ENCODE results near the gene FRG1.
"Not testable (repeated sequence)": the region's sequence is repeated elsewhere in the genome, so short reads cannot be mapped to it uniquely, and the experiment has no call there.

The FRG1 gene

GRCh38 chr4:189940178-189941004, at the start of gene FRG1:
Gene FRG1 (plus strand): TSS chr4:189940872. CDS start chr4:189941010, 138 bp downstream.
- H3K27ac Mint-ChIP-seq (ENCODE audit: low read depth): peak within 1 kb of the TSS; percentile 97
- peak; percentile 96 for ATAC-seq (replicated peaks; ENCODE audit: extremely low read depth, poor library complexity, severe bottlenecking)
- peaks cover 6% of the 10 kb centered on the region for H3K9me3 Mint-ChIP-seq
- H3K27me3 Mint-ChIP-seq: no peaks in the 10 kb centered on the region
- peak within 1 kb of the TSS; percentile 94 for H3K4me3 Mint-ChIP-seq
- peaks cover 35% of the 10 kb centered on the region for H3K4me1 Mint-ChIP-seq
- DNase-seq (ENCODE audit: low spot score in 2 of 2): peak; percentile 96 to 99
- peaks cover 15% of the 10 kb centered on the region for H3K36me3 Mint-ChIP-seq (ENCODE audit: insufficient read depth)

GRCh38 chr4:189897667-189898066, 43.0 kb upstream of the FRG1 start:
- H3K27ac Mint-ChIP-seq (ENCODE audit: low read depth): no peak overlapping the region
- ATAC-seq (replicated peaks; ENCODE audit: extremely low read depth, poor library complexity, severe bottlenecking) (no peak), DNase-seq (ENCODE audit: low spot score in 2 of 2) (no peak)
- no peaks in the 10 kb centered on the region for H3K9me3 Mint-ChIP-seq
- H3K4me3 Mint-ChIP-seq: no peak overlapping the region
- peaks cover 7% of the 10 kb centered on the region for H3K27me3 Mint-ChIP-seq
- H3K4me1 Mint-ChIP-seq: no peaks in the 10 kb centered on the region
- no peaks in the 10 kb centered on the region for H3K36me3 Mint-ChIP-seq (ENCODE audit: insufficient read depth)

- DNase-seq (ENCODE audit: low spot score in 2 of 2); H3K9me3 Mint-ChIP-seq; H3K36me3 Mint-ChIP-seq (ENCODE audit: insufficient read depth); H3K27ac Mint-ChIP-seq (ENCODE audit: low read depth); H3K4me3 Mint-ChIP-seq; ATAC-seq (replicated peaks; ENCODE audit: extremely low read depth, poor library complexity, severe bottlenecking); H3K4me1 Mint-ChIP-seq: not testable (repeated sequence)
- H3K27me3 Mint-ChIP-seq: peaks cover 17% of the 10 kb centered on the region
These were observed 41.1 kb upstream of the FRG1 start for GRCh38 chr4:189899481-189900015.

GRCh38 chr4:189904420-189905027, 36.1 kb upstream of the FRG1 start:
- peaks cover 10% of the 10 kb centered on the region for H3K27me3 Mint-ChIP-seq
- H3K9me3 Mint-ChIP-seq; H3K4me3 Mint-ChIP-seq; H3K27ac Mint-ChIP-seq (ENCODE audit: low read depth); ATAC-seq (replicated peaks; ENCODE audit: extremely low read depth, poor library complexity, severe bottlenecking); H3K4me1 Mint-ChIP-seq; DNase-seq (ENCODE audit: low spot score in 2 of 2); H3K36me3 Mint-ChIP-seq (ENCODE audit: insufficient read depth): not testable (repeated sequence)

GRCh38 chr4:189912170-189912569, 28.5 kb upstream of the FRG1 start:
- ATAC-seq (replicated peaks; ENCODE audit: extremely low read depth, poor library complexity, severe bottlenecking) (no peak), DNase-seq (ENCODE audit: low spot score in 2 of 2) (no peak)
- Mint-ChIP-seq H3K4me1 (no peaks in the 10 kb centered on the region), H3K36me3 (ENCODE audit: insufficient read depth) (peaks cover 2% of the 10 kb centered on the region), H3K27me3 (peaks cover 23% of the 10 kb centered on the region), H3K9me3 (no peaks in the 10 kb centered on the region), H3K4me3 (no peak overlapping the region), H3K27ac (ENCODE audit: low read depth) (no peak overlapping the region)

GRCh38 chr4:189917161-189917891, 23.3 kb upstream of the FRG1 start:
- no peaks in the 10 kb centered on the region for H3K4me1 Mint-ChIP-seq
- DNase-seq (ENCODE audit: low spot score in 2 of 2) (no peak), ATAC-seq (replicated peaks; ENCODE audit: extremely low read depth, poor library complexity, severe bottlenecking) (no peak)
- H3K36me3 Mint-ChIP-seq (ENCODE audit: insufficient read depth): no peaks in the 10 kb centered on the region
- H3K9me3 Mint-ChIP-seq: peaks cover 14% of the 10 kb centered on the region
- H3K27me3 Mint-ChIP-seq: no peaks in the 10 kb centered on the region
- H3K4me3 Mint-ChIP-seq: no peak overlapping the region
- H3K27ac Mint-ChIP-seq (ENCODE audit: low read depth): no peak overlapping the region

- no peak overlapping the region for H3K27ac Mint-ChIP-seq (ENCODE audit: low read depth)
These were observed 19.6 kb upstream of the FRG1 start for GRCh38 chr4:189921058-189921457.

GRCh38 chr4:189926742-189927141, 13.9 kb upstream of the FRG1 start:
- not testable (repeated sequence) for H3K36me3 Mint-ChIP-seq (ENCODE audit: insufficient read depth); DNase-seq (ENCODE audit: low spot score in 2 of 2)

More at GRCh38 chr4:189921058-189921457, 19.6 kb upstream of the FRG1 start:
- DNase-seq (ENCODE audit: low spot score in 2 of 2): no peak
- H3K9me3 Mint-ChIP-seq: peaks cover 14% of the 10 kb centered on the region
- no peak for ATAC-seq (replicated peaks; ENCODE audit: extremely low read depth, poor library complexity, severe bottlenecking)
- no peak overlapping the region for H3K4me3 Mint-ChIP-seq
- no peaks in the 10 kb centered on the region for H3K36me3 Mint-ChIP-seq (ENCODE audit: insufficient read depth)
- H3K27me3 Mint-ChIP-seq: no peaks in the 10 kb centered on the region
- H3K4me1 Mint-ChIP-seq: no peaks in the 10 kb centered on the region

GRCh38 chr4:189941005-189941450, 356 bp downstream of the FRG1 start:
- ATAC-seq (replicated peaks; ENCODE audit: extremely low read depth, poor library complexity, severe bottlenecking): no peak
- Mint-ChIP-seq H3K9me3 (peaks cover 6% of the 10 kb centered on the region), H3K4me1 (peaks cover 41% of the 10 kb centered on the region), H3K4me3 (peak overlapping the region; percentile 94), H3K27me3 (no peaks in the 10 kb centered on the region), H3K27ac (ENCODE audit: low read depth) (peak overlapping the region; percentile 97), H3K36me3 (ENCODE audit: insufficient read depth) (peaks cover 15% of the 10 kb centered on the region)
- DNase-seq (ENCODE audit: low spot score in 2 of 2): no peak

More at GRCh38 chr4:189926742-189927141, 13.9 kb upstream of the FRG1 start:
- not testable (repeated sequence) for H3K4me3 Mint-ChIP-seq; ATAC-seq (replicated peaks; ENCODE audit: extremely low read depth, poor library complexity, severe bottlenecking); H3K4me1 Mint-ChIP-seq; H3K27me3 Mint-ChIP-seq; H3K27ac Mint-ChIP-seq (ENCODE audit: low read depth)
- peaks cover 12% of the 10 kb centered on the region for H3K9me3 Mint-ChIP-seq

- peak overlapping the region; percentile 11 for H3K27ac Mint-ChIP-seq (ENCODE audit: low read depth)
- H3K36me3 Mint-ChIP-seq (ENCODE audit: insufficient read depth): peaks cover 25% of the 10 kb centered on the region
- H3K27me3 Mint-ChIP-seq: not testable (repeated sequence)
These were observed 1.7 kb downstream of the FRG1 start for GRCh38 chr4:189942412-189942811.

GRCh38 chr4:189944077-189944476, 3.4 kb downstream of the FRG1 start:
- not testable (repeated sequence) for H3K9me3 Mint-ChIP-seq; H3K4me3 Mint-ChIP-seq; DNase-seq (ENCODE audit: low spot score in 2 of 2); ATAC-seq (replicated peaks; ENCODE audit: extremely low read depth, poor library complexity, severe bottlenecking); H3K27me3 Mint-ChIP-seq; H3K27ac Mint-ChIP-seq (ENCODE audit: low read depth)
- Mint-ChIP-seq H3K4me1 (peaks cover 67% of the 10 kb centered on the region), H3K36me3 (ENCODE audit: insufficient read depth) (peaks cover 25% of the 10 kb centered on the region)

More at GRCh38 chr4:189942412-189942811, 1.7 kb downstream of the FRG1 start:
- Mint-ChIP-seq H3K4me3 (peak overlapping the region; percentile 94), H3K4me1 (peaks cover 55% of the 10 kb centered on the region)
- H3K9me3 Mint-ChIP-seq; DNase-seq (ENCODE audit: low spot score in 2 of 2); ATAC-seq (replicated peaks; ENCODE audit: extremely low read depth, poor library complexity, severe bottlenecking): not testable (repeated sequence)

- not testable (repeated sequence) for H3K4me3 Mint-ChIP-seq; DNase-seq (ENCODE audit: low spot score in 2 of 2); H3K27me3 Mint-ChIP-seq; ATAC-seq (replicated peaks; ENCODE audit: extremely low read depth, poor library complexity, severe bottlenecking); H3K9me3 Mint-ChIP-seq; H3K27ac Mint-ChIP-seq (ENCODE audit: low read depth)
- peaks cover 58% of the 10 kb centered on the region for H3K4me1 Mint-ChIP-seq
- H3K36me3 Mint-ChIP-seq (ENCODE audit: insufficient read depth): peaks cover 26% of the 10 kb centered on the region
These were observed 6.2 kb downstream of the FRG1 start for GRCh38 chr4:189946906-189947305.

Measured in central memory CD8-positive, alpha-beta T cell (primary cell).